Heart left ventricle (tissue), 16 donors: ENCODE data around the gene RANBP10. TPM values are rescaled to one million over a fixed set of nuclear protein-coding genes. Genes with fewer than 3 reads are reported as not detected.

Experiments
- ATAC-seq, 4 donors: fragments of 200-7000 bp; cut with Tn5 transposase; one replicate each; pipeline ENCODE4 v1.9.1; 2020 to 2022; ENCODE audit warnings: moderate library complexity in 4 of 4, mild to moderate bottlenecking in 3 of 4, moderate number of reproducible peaks in 1 of 4
- DNase-seq, 5 donors: peaks; one replicate each; pipeline ENCODE4 v3.0.0-alpha.2; 2020
- H3K27ac ChIP-seq, 12 donors: fragments of 200-600 bp; sonication (generic) in 4 of 12; one replicate each; pipeline versions ENCODE4 v1.5.0 to v1.8.0; 2016 to 2022; ENCODE audit warnings: mild to moderate bottlenecking in 2 of 12
- H3K27me3 ChIP-seq, 9 donors: fragments of 200-600 bp; sonication (generic) in 2 of 9; one replicate each; pipeline versions ENCODE4 v1.5.1 to v1.8.0; 2016 to 2022; ENCODE audit warnings: mild to moderate bottlenecking in 3 of 9
- H3K36me3 ChIP-seq, 9 donors: fragments of 200-600 bp; sonication (generic) in 2 of 9; one replicate each; pipeline versions ENCODE4 v1.5.0 to v1.8.0; 2018 to 2022; ENCODE audit warnings: mild to moderate bottlenecking in 2 of 9
- H3K4me1 ChIP-seq, 12 donors: fragments of 200-600 bp; sonication (generic) in 4 of 12; one replicate each; pipeline versions ENCODE4 v1.5.0 to v1.8.0; 2016 to 2022; ENCODE audit warnings: mild to moderate bottlenecking in 3 of 12
- H3K4me3 ChIP-seq, 12 donors: fragments of 200-600 bp; sonication (generic) in 4 of 12; one replicate each; pipeline versions ENCODE4 v1.5.0 to v1.8.0; 2017 to 2022; ENCODE audit warnings: mild to moderate bottlenecking in 9 of 12, moderate library complexity in 4 of 12
- H3K9me3 ChIP-seq, 12 donors: fragments of 200-600 bp; sonication (generic) in 4 of 12; one replicate each; pipeline versions ENCODE4 v1.5.0 to v1.8.0; 2016 to 2022; ENCODE audit warnings: mild to moderate bottlenecking in 1 of 12
- CTCF ChIP-seq, 12 donors: fragments of 200-600 bp; sonication (generic) in 4 of 12; IDR thresholded peaks; one replicate each; pipeline versions ENCODE4 v1.5.0 to v1.8.0; 2018 to 2022; ENCODE audit warnings: antibody characterized with exemption in 12 of 12, mild to moderate bottlenecking in 5 of 12
- POLR2A ChIP-seq, 2 donors: fragments of 450-650 bp; IDR thresholded peaks; one replicate each; pipeline ENCODE4 v1.6.1; 2017; ENCODE audit warnings: antibody characterized with exemption in 2 of 2, mild to moderate bottlenecking in 2 of 2, moderate library complexity in 2 of 2
- WGBS, 4 donors: extraction: QIAGEN DNeasy Blood & Tissue Kit in 2 of 4; methylation state at CpG; one replicate each; pipeline versions ENCODE4 v1.1.5 to v1.1.7; 2013 to 2018; 5-methylcytosine and 5-hydroxymethylcytosine counted together
- intact Hi-C, 10 donors: fragments of 100-400 bp; cut with DNase I; formaldehyde crosslinking; loops; one replicate each; pipeline versions ENCODE4 v1.11.1 to v1.14.2; 2022
- polyA plus RNA-seq, 2 donors: library from polyadenylated mRNA; stranded (reverse); fragments of 200-250 nt; gene quantifications; one replicate each; pipeline ENCODE4 v1.2.3, GENCODE V29; 2013
- total RNA-seq, 9 donors: library from RNA; depleted of rRNA in 2 of 9; stranded (reverse); fragments of >200 nt in 2 of 9; fragmentation: NEBNext Ultra II Directional in 3 of 9; extraction: Animal tissue kit (Norgen Biotek cat#: 25700) in 3 of 9; gene quantifications; one replicate each; pipeline versions ENCODE4 v1.1.0 to v1.2.4, GENCODE V29; 2016 to 2023
- donor health status: ischemic (EF 13 %, LVEDD 7.1; RV severe dilation, severe dysfunction).
- donor health status: healthy with polysubstance abuse.
- donor health status: DM: no; HTN: yes; CAD: no.
- donor health status: DM: no; HTN: no; CAD: no.
- donor health status: ischemic (EF 25% LVEDD 6.9; RV normal size, moderate dysfunction).
- donor health status: ischemic (EF 25% LVEDD 5.7; RV mildly dilated, moderate dysfunction).
- donor health status: healthy.
- donor health status: DM: yes; HTN: yes; CAD: no.
- donor health status: ischemic (EF 35%, LVEDD 5.7; RV mildly dilated, moderate dysfunction).
- donor health status: nonischemic (EF 11% LVEDD 7.7; RV severe dilation, severe dysfunction).
- donor health status: DM: yes; HTN: yes; CAD: no.
- donor health status: PGD.
- donor health status: ischemic (EF 29% LVEDD 5.4; RV normal size, mild dysfunction).
- donor health status: nonischemic (EF 23%, LVEDD 6.1; RV moderate dilation, normal function).

The RANBP10 gene
- total and polyA plus RNA-seq, 11 donors = 5.6 to 19.7 (median 11.8) TPM

- Histone ChIP-seq H3K4me1 (peaks cover 0 to 16% (median 3%) of the 10 kb centered on the region in 12 donors), H3K27ac (peak overlapping the region in 1 of 12 donors; percentile 6), H3K9me3 (peaks cover 0 to 5% (median 0%) of the 10 kb centered on the region in 12 donors), H3K4me3 (no peak overlapping the region), H3K36me3 (peaks cover 0 to 5% (median 0%) of the 10 kb centered on the region in 9 donors), H3K27me3 (no peaks in the 10 kb centered on the region)
- WGBS, 4 donors = 87 to 96% (median 93%) methylated on average over 5 of the region's 5 CpGs
- DNase-seq (no peak), ATAC-seq (no peak)
- intact Hi-C loops = no loop called here
- no peak for TF ChIP-seq POLR2A (IDR thresholded peaks at IDR 0.05)
- no peak for TF ChIP-seq CTCF (IDR thresholded peaks at IDR 0.05)
These were observed 102.2 kb downstream of the RANBP10 start for GRCh38 chr16:67704110-67704509.

DNA sequence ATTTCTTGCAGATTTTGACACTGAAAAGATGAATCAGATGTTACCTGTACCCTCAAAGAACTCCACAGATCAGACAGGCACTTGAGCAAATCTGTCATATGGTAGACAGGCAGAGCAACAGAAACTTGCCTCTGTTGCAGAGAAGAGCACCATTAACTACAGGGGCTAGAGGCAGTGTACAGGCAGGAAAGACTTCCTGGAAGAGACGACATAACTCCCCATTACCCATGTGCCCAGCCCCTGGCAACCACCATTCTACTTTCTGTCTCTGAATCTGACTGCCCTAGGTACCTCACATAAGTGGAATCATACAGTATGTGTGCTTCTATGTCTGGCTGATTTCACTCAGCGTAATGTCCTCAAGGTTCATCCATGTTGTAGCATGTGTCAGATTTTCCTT is 102.7 kb downstream of the RANBP10 start:
- no peak overlapping the region for H3K4me3 ChIP-seq
- peaks cover 0 to 16% (median 3%) of the 10 kb centered on the region in 12 donors for H3K4me1 ChIP-seq
- WGBS, 4 donors = 71 to 93% (median 75%) methylated on average over 2 of the region's 2 CpGs
- intact Hi-C loops = no loop called here
- no peaks in the 10 kb centered on the region for H3K27me3 ChIP-seq
- peaks cover 0 to 7% (median 0%) of the 10 kb centered on the region in 9 donors for H3K36me3 ChIP-seq
- DNase-seq (no peak), ATAC-seq (no peak)
- peaks cover 0 to 8% (median 0%) of the 10 kb centered on the region in 12 donors for H3K9me3 ChIP-seq
- peak overlapping the region in 2 of 12 donors; percentile 5 to 6 for H3K27ac ChIP-seq
- TF ChIP-seq POLR2A (IDR thresholded peaks at IDR 0.05) (no peak), CTCF (IDR thresholded peaks at IDR 0.05) (no peak)

DNA sequence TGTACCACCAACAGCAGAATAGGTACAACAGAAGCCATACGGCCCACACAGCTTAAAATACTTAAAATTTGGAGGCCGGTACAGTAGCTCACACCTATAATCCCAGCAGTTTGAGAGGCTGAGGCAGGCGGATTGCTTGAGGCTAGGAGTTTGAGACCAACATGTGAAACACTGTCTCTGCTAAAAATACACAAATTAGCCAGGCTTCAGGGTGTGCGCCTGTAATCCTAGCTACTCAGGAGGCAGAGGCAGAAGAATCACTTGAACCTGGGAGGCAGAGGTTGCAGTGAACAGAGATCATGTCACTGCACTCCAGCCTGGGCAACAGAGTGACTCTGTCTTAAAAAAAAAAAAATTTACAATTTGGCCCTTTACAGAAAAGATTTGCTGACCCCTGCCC is 104.2 kb downstream of the RANBP10 start:
- Histone ChIP-seq H3K4me1 (peaks cover 0 to 16% (median 3%) of the 10 kb centered on the region in 12 donors), H3K27ac (no peak overlapping the region), H3K4me3 (no peak overlapping the region), H3K36me3 (peaks cover 0 to 13% (median 2%) of the 10 kb centered on the region in 9 donors), H3K27me3 (no peaks in the 10 kb centered on the region), H3K9me3 (peaks cover 0 to 8% (median 0%) of the 10 kb centered on the region in 12 donors)
- intact Hi-C loops = no loop called here
- DNase-seq (no peak), ATAC-seq (no peak)
- WGBS, 4 donors = 92 to 97% (median 96%) methylated on average over 4 of the region's 4 CpGs
- TF ChIP-seq POLR2A (IDR thresholded peaks at IDR 0.05) = no peak
- no peak for TF ChIP-seq CTCF (IDR thresholded peaks at IDR 0.05)

DNA sequence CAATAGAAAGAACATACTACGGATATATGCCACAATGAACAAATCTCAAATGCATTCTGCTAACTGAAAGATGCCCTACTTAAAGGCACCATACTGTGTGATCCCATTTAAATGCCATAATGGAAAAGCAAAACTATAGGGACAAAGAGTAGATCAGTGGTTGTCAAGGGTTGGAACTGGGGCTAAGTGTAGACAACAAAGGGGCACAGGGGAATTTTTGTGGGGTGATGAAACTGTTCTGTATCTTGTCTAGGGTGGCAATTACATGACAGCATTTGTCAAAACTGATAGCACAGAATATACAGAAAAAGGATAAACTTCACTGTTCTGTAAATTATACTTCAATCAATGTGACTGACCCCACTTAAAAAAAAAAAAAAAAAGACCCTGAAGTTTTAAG is 104.9 kb downstream of the RANBP10 start:
- 83 to 100% (median 93%) methylated on average over 1 of the region's 1 CpG for WGBS, 4 donors
- DNase-seq = no peak
- Histone ChIP-seq H3K36me3 (peaks cover 0 to 13% (median 2%) of the 10 kb centered on the region in 9 donors), H3K9me3 (peaks cover 0 to 8% (median 0%) of the 10 kb centered on the region in 12 donors), H3K27ac (no peak overlapping the region), H3K27me3 (no peaks in the 10 kb centered on the region), H3K4me1 (peaks cover 0 to 16% (median 3%) of the 10 kb centered on the region in 12 donors), H3K4me3 (no peak overlapping the region)
- intact Hi-C loops = no loop called here
- TF ChIP-seq CTCF (IDR thresholded peaks at IDR 0.05) (no peak), POLR2A (IDR thresholded peaks at IDR 0.05) (no peak)
- no peak for ATAC-seq
